Testis (tissue), 2 donors: Measurements from ENCODE around the gene CCDC146.

Source experiments
- CTCF ChIP-seq, 3 experiments: fragments of 450-650 bp in 2 of 3; fragments of 200-600 bp in 1 of 3; sonication (generic) in 1 of 3; IDR thresholded peaks; one replicate each; pipeline ENCODE4 v1.5.1; 2016 to 2019; ENCODE audit warnings: antibody characterized with exemption in 3 of 3, mild to moderate bottlenecking in 2 of 3, moderate library complexity in 1 of 3
- POLR2A ChIP-seq: fragments of 450-650 bp; IDR thresholded peaks from one replicate; pipeline ENCODE4 v1.6.1; 2017; ENCODE audit warnings: antibody characterized with exemption, mild to moderate bottlenecking, moderate library complexity

- TF ChIP-seq CTCF (IDR thresholded peaks at IDR 0.05) (no peak), POLR2A (no peak)
Measured at GRCh38 chr7:77320714-77321113, 198.3 kb downstream of the CCDC146 start.
